Stimulated activated effector memory CD8-positive, alpha-beta T cell treated with anti-CD3 and anti-CD28 coated beads, Interleukin-12 subunit alpha, Interleukin-12 subunit beta, amount 100 ng/mL, for 72 hours (primary cell): ENCODE results near the gene GATAD1.
"Not testable (repeated sequence)": the region's sequence is repeated elsewhere in the genome, so short reads cannot be mapped to it uniquely, and the experiment has no call there.

Experiments
- ATAC-seq: fragments of 150-1000 bp; cut with Tn5 transposase; 2 replicates; pipeline ENCODE4 v1.10.0; 2021
- DNase-seq, 2 donors: peaks; one replicate each; pipeline ENCODE4 v3.0.0; 2021 to 2022; ENCODE audit warnings: low spot score in 2 of 2
- H3K27ac Mint-ChIP-seq: one replicate; pipeline ENCODE4 v1.8.0; 2022; ENCODE audit warnings: mild to moderate bottlenecking, mixed read lengths
- H3K36me3 Mint-ChIP-seq: one replicate; pipeline ENCODE4 v1.8.0; 2022; ENCODE audit warnings: mild to moderate bottlenecking, mixed read lengths
- H3K4me1 Mint-ChIP-seq: one replicate; pipeline ENCODE4 v1.8.0; 2022; ENCODE audit warnings: mixed read lengths
- H3K4me3 Mint-ChIP-seq: one replicate; pipeline ENCODE4 v1.8.0; 2022; ENCODE audit warnings: mild to moderate bottlenecking, mixed read lengths
- H3K9me3 Mint-ChIP-seq: one replicate; pipeline ENCODE4 v1.8.0; 2022; ENCODE audit warnings: mixed read lengths

Gene GATAD1

DNA sequence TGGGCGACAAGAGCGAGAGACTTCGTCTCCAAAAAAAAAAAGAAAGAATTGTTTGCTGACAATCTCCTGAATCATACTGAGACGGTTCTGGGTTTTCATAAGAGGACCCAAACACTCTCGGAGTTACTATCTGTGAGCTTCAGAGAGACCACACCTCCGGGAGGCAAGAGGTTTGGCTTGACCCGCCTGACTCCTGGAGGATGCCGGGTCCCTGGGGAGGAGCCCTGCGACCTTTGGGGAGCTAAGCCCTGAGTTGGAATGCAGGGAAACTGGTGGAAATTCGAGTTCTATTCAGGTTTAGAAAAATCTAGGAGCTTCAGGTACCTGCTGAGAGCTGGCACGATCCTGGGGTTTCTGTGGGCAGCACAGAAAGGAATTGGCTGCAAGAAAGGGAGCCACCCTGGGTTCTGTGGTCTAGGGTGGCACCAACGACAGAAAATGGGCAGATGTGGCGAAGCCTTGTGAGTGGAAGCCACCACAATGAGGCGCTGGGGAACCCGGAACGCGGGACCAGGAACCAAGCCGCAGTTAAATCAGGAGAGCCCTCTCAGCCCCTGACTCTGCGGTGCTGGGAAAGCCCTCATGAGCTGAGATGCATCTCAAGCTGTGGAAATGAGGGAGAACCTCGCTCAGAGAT, 21.9 kb upstream of the GATAD1 start:
- no peak for ATAC-seq
- Mint-ChIP-seq H3K4me3 (peak overlapping the region; percentile 75), H3K9me3 (no peaks in the 10 kb centered on the region), H3K27ac (no peak overlapping the region), H3K36me3 (no peaks in the 10 kb centered on the region), H3K4me1 (peaks cover 15% of the 10 kb centered on the region)
- no peak for DNase-seq

GRCh38 chr7:92427193-92427592, 20.1 kb upstream of the GATAD1 start:
- Mint-ChIP-seq H3K27ac (no peak overlapping the region), H3K9me3 (no peaks in the 10 kb centered on the region), H3K36me3 (no peaks in the 10 kb centered on the region), H3K4me3 (no peak overlapping the region), H3K4me1 (peaks cover 15% of the 10 kb centered on the region)
- DNase-seq (no peak), ATAC-seq (no peak)

DNA sequence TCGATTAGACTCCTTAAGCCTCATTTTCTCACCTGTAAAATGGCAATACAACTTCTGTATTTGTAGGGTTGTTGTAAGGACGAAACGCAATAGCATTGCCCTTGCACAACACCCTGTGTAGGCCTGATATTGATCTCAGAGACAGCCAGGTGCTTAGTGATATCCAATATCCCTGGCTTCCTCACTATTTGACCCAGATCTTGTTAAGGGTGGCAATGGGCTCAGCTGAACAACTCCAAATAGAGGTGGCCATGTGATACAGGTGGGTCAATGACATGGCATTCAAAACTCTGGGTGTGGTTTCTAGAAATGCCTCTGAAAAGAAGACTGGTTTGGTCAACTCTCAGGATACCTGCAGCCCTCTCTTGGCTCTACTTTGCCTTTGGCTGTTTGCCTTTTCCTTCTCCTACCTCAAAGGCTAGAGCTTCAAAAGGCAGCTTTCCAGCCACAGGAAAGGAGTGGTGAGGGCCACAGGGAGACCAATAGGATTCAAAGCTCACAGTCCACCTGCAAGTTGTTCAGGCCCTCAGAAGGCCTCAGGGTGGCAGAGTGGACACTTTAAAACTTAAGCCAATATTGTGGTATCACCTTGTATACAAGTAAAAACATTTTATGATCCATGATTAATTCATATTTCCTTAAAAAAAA, 14.9 kb upstream of the GATAD1 start:
- ATAC-seq (no peak), DNase-seq (no peak)
- Mint-ChIP-seq H3K9me3 (no peaks in the 10 kb centered on the region), H3K36me3 (no peaks in the 10 kb centered on the region), H3K27ac (no peak overlapping the region), H3K4me3 (no peak overlapping the region), H3K4me1 (no peaks in the 10 kb centered on the region)

GRCh38 chr7:92433019-92433418, 14.3 kb upstream of the GATAD1 start:
- no peak for DNase-seq
- H3K4me1 Mint-ChIP-seq = no peaks in the 10 kb centered on the region
- ATAC-seq = no peak
- no peak overlapping the region for H3K4me3 Mint-ChIP-seq
- no peak overlapping the region for H3K27ac Mint-ChIP-seq
- no peaks in the 10 kb centered on the region for H3K9me3 Mint-ChIP-seq
- no peaks in the 10 kb centered on the region for H3K36me3 Mint-ChIP-seq

DNA sequence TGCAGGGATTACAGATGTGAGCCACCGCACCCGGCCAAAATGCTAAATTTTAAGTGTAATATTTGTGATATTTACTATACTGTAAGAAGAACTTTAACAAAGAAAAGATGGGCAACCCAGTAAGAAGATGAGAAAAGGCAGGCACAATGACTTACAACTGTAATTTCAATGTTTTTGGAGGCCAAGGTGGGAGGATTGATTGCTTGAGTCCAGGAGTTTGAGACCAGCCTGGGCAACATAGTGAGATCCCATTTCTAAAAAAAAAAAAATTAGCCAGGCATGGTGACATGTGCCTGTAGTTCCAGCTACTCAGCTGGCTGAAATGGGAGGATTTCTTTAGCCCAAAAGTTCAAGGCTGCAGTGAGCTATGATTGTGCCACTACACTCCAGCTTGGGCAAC, 11.7 kb upstream of the GATAD1 start:
- no peak for DNase-seq
- ATAC-seq = no peak
- Mint-ChIP-seq H3K4me1 (no peaks in the 10 kb centered on the region), H3K36me3 (no peaks in the 10 kb centered on the region), H3K9me3 (no peaks in the 10 kb centered on the region), H3K4me3 (no peak overlapping the region), H3K27ac (no peak overlapping the region)

GRCh38 chr7:92436612-92437445, 10.5 kb upstream of the GATAD1 start:
- H3K4me1 Mint-ChIP-seq = no peaks in the 10 kb centered on the region
- no peaks in the 10 kb centered on the region for H3K9me3 Mint-ChIP-seq
- no peak for ATAC-seq
- no peak overlapping the region for H3K4me3 Mint-ChIP-seq
- no peak overlapping the region for H3K27ac Mint-ChIP-seq
- no peaks in the 10 kb centered on the region for H3K36me3 Mint-ChIP-seq
- no peak for DNase-seq

DNA sequence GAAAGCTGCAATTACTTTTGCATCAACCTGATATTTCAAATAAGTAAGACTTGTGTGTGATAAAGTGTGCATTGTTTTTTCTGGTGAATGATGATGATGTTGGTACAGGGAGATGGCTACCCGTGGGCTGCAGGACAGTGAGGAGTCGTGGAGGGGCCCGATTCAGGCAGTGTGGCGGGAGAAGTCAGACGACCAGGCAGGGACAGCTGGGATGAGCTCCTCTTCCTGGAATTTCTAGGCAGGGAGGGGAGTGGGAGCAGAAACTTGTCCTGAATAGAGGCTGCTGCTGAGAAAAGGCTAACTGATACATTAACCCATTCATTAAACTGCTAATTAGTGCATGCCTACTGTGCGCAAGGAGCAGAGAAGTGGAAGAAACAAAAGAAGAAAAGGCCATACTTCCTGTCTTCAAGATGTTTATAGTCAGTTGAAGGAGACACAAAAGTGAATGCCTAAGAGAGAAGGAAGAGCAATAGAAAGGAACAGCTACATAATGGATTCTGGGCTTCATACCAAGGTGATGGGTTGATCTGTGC, 9.3 kb upstream of the GATAD1 start:
- no peak for ATAC-seq
- H3K4me1 Mint-ChIP-seq = no peaks in the 10 kb centered on the region
- no peak overlapping the region for H3K4me3 Mint-ChIP-seq
- H3K36me3 Mint-ChIP-seq = no peaks in the 10 kb centered on the region
- no peaks in the 10 kb centered on the region for H3K9me3 Mint-ChIP-seq
- no peak overlapping the region for H3K27ac Mint-ChIP-seq
- DNase-seq = no peak

GRCh38 chr7:92442720-92443119, 4.6 kb upstream of the GATAD1 start:
- DNase-seq, H3K36me3 Mint-ChIP-seq, ATAC-seq, H3K4me1 Mint-ChIP-seq, H3K4me3 Mint-ChIP-seq, H3K27ac Mint-ChIP-seq, H3K9me3 Mint-ChIP-seq: not testable (repeated sequence)

DNA sequence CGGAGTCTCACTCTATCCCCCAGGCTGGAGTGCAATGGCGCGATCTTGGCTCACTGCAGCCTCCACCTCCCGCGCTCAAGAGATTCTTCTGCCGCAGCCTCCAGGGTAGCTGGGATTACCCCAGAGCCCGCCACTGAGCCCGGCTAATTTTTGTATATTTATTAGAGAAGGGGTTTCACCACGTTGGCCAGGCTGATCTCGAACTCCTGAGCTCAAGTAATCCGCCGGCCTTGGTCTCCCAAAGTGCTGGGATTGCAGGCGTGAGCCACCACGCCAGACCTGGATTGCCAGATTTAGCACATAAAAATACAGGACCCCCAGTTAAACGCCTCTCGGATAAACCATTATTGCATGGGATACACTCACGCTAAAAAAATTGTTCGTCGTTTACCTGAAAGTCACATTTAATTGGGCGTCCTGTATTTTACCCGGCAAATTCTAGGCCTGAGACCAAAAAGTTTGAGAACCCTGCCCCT, 375 bp upstream of the GATAD1 start:
- peak overlapping the region; percentile 83 for H3K4me3 Mint-ChIP-seq
- H3K9me3 Mint-ChIP-seq = no peaks in the 10 kb centered on the region
- peak overlapping the region; percentile 94 for H3K27ac Mint-ChIP-seq
- peaks cover 6% of the 10 kb centered on the region for H3K4me1 Mint-ChIP-seq
- H3K36me3 Mint-ChIP-seq = peaks cover 27% of the 10 kb centered on the region
- DNase-seq (no peak), ATAC-seq (no peak)

GRCh38 chr7:92448205-92448747, 994 bp downstream of the GATAD1 start:
- Mint-ChIP-seq H3K27ac (peak overlapping the region; percentile 94), H3K36me3 (peaks cover 29% of the 10 kb centered on the region), H3K9me3 (no peaks in the 10 kb centered on the region), H3K4me1 (peaks cover 6% of the 10 kb centered on the region), H3K4me3 (peak overlapping the region; percentile 83)
- ATAC-seq (peak; percentile 58), DNase-seq (peak; percentile 17 to 76)

GRCh38 chr7:92451645-92452044, 4.4 kb downstream of the GATAD1 start:
- ATAC-seq = no peak
- peaks cover 6% of the 10 kb centered on the region for H3K4me1 Mint-ChIP-seq

GRCh38 chr7:92456236-92456635, 9.0 kb downstream of the GATAD1 start:
- Mint-ChIP-seq H3K9me3 (no peaks in the 10 kb centered on the region), H3K36me3 (peaks cover 55% of the 10 kb centered on the region), H3K4me1 (no peaks in the 10 kb centered on the region), H3K27ac (no peak overlapping the region), H3K4me3 (no peak overlapping the region)
- no peak for ATAC-seq
- DNase-seq = no peak

More at GRCh38 chr7:92451645-92452044, 4.4 kb downstream of the GATAD1 start:
- Mint-ChIP-seq H3K4me3 (no peak overlapping the region), H3K36me3 (peaks cover 60% of the 10 kb centered on the region), H3K27ac (no peak overlapping the region), H3K9me3 (no peaks in the 10 kb centered on the region)
- DNase-seq = no peak

- H3K4me1 Mint-ChIP-seq = no peaks in the 10 kb centered on the region
- no peak overlapping the region for H3K27ac Mint-ChIP-seq
- H3K9me3 Mint-ChIP-seq = no peaks in the 10 kb centered on the region
- H3K36me3 Mint-ChIP-seq = peaks cover 31% of the 10 kb centered on the region
- H3K4me3 Mint-ChIP-seq = no peak overlapping the region
- DNase-seq (no peak), ATAC-seq (no peak)
Observed at GRCh38 chr7:92460109-92460508, 12.8 kb downstream of the GATAD1 start.

GRCh38 chr7:92460510-92460909, 13.2 kb downstream of the GATAD1 start:
- Mint-ChIP-seq H3K9me3 (no peaks in the 10 kb centered on the region), H3K27ac (no peak overlapping the region), H3K4me3 (no peak overlapping the region), H3K36me3 (peaks cover 27% of the 10 kb centered on the region), H3K4me1 (no peaks in the 10 kb centered on the region)
- DNase-seq (no peak), ATAC-seq (no peak)
